ENCODE data around the gene ZNF394.

ZNF394 gene

DNA sequence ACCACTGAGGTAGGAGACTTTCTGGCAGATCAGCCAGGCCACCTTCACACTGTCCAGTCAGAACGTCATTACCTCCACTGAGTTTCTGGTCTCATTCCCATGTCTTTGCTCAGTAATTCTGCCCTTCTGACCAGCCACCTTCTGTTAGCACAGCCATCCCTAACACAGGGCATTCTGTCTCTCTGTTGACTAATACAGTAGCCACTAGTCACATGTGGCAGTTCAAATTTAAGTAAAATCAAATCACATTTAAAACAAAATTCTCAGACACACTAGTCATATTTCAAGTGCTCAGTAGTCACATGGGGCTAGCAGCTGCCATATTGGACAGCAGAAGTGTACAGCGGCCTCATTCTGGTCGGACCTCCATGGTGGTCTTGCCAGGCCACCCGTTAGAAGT lies 54.0 kb downstream of the ZNF394 start:
- DNase-seq (ENCODE audit: low read depth, low spot score), result no peak
- in situ Hi-C loops (cut with HindIII; ENCODE audit: low sequenced_read_pairs), result no loop called here

More for the DNA sequence above, 54.0 kb downstream of the ZNF394 start:
- TF ChIP-seq, protein P1, sequence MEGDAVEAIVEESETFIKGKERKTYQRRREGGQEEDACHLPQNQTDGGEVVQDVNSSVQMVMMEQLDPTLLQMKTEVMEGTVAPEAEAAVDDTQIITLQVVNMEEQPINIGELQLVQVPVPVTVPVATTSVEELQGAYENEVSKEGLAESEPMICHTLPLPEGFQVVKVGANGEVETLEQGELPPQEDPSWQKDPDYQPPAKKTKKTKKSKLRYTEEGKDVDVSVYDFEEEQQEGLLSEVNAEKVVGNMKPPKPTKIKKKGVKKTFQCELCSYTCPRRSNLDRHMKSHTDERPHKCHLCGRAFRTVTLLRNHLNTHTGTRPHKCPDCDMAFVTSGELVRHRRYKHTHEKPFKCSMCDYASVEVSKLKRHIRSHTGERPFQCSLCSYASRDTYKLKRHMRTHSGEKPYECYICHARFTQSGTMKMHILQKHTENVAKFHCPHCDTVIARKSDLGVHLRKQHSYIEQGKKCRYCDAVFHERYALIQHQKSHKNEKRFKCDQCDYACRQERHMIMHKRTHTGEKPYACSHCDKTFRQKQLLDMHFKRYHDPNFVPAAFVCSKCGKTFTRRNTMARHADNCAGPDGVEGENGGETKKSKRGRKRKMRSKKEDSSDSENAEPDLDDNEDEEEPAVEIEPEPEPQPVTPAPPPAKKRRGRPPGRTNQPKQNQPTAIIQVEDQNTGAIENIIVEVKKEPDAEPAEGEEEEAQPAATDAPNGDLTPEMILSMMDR (IDR thresholded peaks at IDR 0.05; ENCODE audit: low read depth, low read length), result no peak
- no peak overlapping the region for H3K4me3 ChIP-seq (ENCODE audit: low read depth, low read length)

All from astrocyte of the spinal cord (primary cell).